Activated naive CD4-positive, alpha-beta T cell treated with anti-CD3 and anti-CD28 coated beads, Interleukin-2, amount 10 ng/mL, durations not matched to agents 7 days and 5 days (primary cell): ENCODE measurements around the gene GALNT2.

ENCODE experiments used
- CTCF ChIA-PET: fragments of 350-600 bp; sonication (Branson Sonifier 250); formaldehyde crosslinking; loops from one replicate; lab custom pipeline; 2021; ENCODE audit warnings: antibody characterized with exemption; lab: Charles Lee
- DNase-seq: peaks from one replicate; pipeline ENCODE4 v3.0.0-alpha.2; 2020
- H3K27ac Mint-ChIP-seq: one replicate; pipeline ENCODE4 v1.8.0; 2021; ENCODE audit warnings: mild to moderate bottlenecking, moderate library complexity, mixed read lengths
- H3K27me3 Mint-ChIP-seq: one replicate; pipeline ENCODE4 v1.8.0; 2021; ENCODE audit warnings: mild to moderate bottlenecking, mixed read lengths
- H3K36me3 Mint-ChIP-seq: one replicate; pipeline ENCODE4 v1.8.0; 2021; ENCODE audit warnings: mixed read lengths
- H3K4me1 Mint-ChIP-seq: one replicate; pipeline ENCODE4 v1.8.0; 2021; ENCODE audit warnings: mixed read lengths
- H3K4me3 Mint-ChIP-seq: one replicate; pipeline ENCODE4 v1.8.0; 2021; ENCODE audit warnings: mild to moderate bottlenecking, moderate library complexity, mixed read lengths
- H3K9me3 Mint-ChIP-seq: one replicate; pipeline ENCODE4 v1.8.0; 2021; ENCODE audit warnings: mixed read lengths

GALNT2 gene

GRCh38 chr1:230314142-230314470 lies 247.1 kb downstream of the GALNT2 start:
- CTCF ChIA-PET: interaction anchor here (0.7 to 2.2 kb wide), 3 partner anchors 8 to 653 kb away, joined by 3 to 8 read pairs (median 4); no protein-coding TSS in a partner anchor
- Mint-ChIP-seq H3K36me3 (no peaks in the 10 kb centered on the region), H3K27ac (no peak overlapping the region), H3K4me3 (no peak overlapping the region), H3K27me3 (peaks cover 26% of the 10 kb centered on the region), H3K9me3 (no peaks in the 10 kb centered on the region), H3K4me1 (peaks cover 2% of the 10 kb centered on the region)
- DNase-seq: no peak

- H3K36me3 Mint-ChIP-seq: no peaks in the 10 kb centered on the region
- CTCF ChIA-PET: interaction anchor here (1.4 to 2.2 kb wide), 2 partner anchors 9 to 654 kb away, joined by 3 to 8 read pairs; no protein-coding TSS in a partner anchor
- H3K27me3 Mint-ChIP-seq: peaks cover 21% of the 10 kb centered on the region
- peaks cover 2% of the 10 kb centered on the region for H3K4me1 Mint-ChIP-seq
- H3K4me3 Mint-ChIP-seq: no peak overlapping the region
- DNase-seq: no peak
- no peaks in the 10 kb centered on the region for H3K9me3 Mint-ChIP-seq
- no peak overlapping the region for H3K27ac Mint-ChIP-seq
Observed at GRCh38 chr1:230315099-230315498, 248.1 kb downstream of the GALNT2 start.

- Mint-ChIP-seq H3K9me3 (no peaks in the 10 kb centered on the region), H3K27me3 (peaks cover 16% of the 10 kb centered on the region), H3K36me3 (no peaks in the 10 kb centered on the region), H3K4me1 (no peaks in the 10 kb centered on the region), H3K27ac (no peak overlapping the region), H3K4me3 (no peak overlapping the region)
- no peak for DNase-seq
- CTCF ChIA-PET: no interaction called here
Observed at GRCh38 chr1:230316864-230317745, 250.1 kb downstream of the GALNT2 start.

- DNase-seq: no peak
- Mint-ChIP-seq H3K27ac (no peak overlapping the region), H3K36me3 (no peaks in the 10 kb centered on the region), H3K4me1 (no peaks in the 10 kb centered on the region), H3K4me3 (no peak overlapping the region), H3K27me3 (peaks cover 16% of the 10 kb centered on the region), H3K9me3 (no peaks in the 10 kb centered on the region)
- CTCF ChIA-PET: no interaction called here
Observed at GRCh38 chr1:230317823-230318819, 251.1 kb downstream of the GALNT2 start.

GRCh38 chr1:230319014-230319747 lies 252.1 kb downstream of the GALNT2 start:
- H3K9me3 Mint-ChIP-seq: no peaks in the 10 kb centered on the region
- no peak overlapping the region for H3K27ac Mint-ChIP-seq
- H3K36me3 Mint-ChIP-seq: no peaks in the 10 kb centered on the region
- no peak for DNase-seq
- H3K4me3 Mint-ChIP-seq: no peak overlapping the region
- peaks cover 10% of the 10 kb centered on the region for H3K27me3 Mint-ChIP-seq
- CTCF ChIA-PET: no interaction called here
- no peaks in the 10 kb centered on the region for H3K4me1 Mint-ChIP-seq

GRCh38 chr1:230320804-230321203 lies 253.8 kb downstream of the GALNT2 start:
- H3K27me3 Mint-ChIP-seq: peaks cover 4% of the 10 kb centered on the region
- CTCF ChIA-PET: no interaction called here
- no peaks in the 10 kb centered on the region for H3K9me3 Mint-ChIP-seq
- no peak overlapping the region for H3K27ac Mint-ChIP-seq
- H3K36me3 Mint-ChIP-seq: no peaks in the 10 kb centered on the region
- H3K4me1 Mint-ChIP-seq: no peaks in the 10 kb centered on the region
- no peak for DNase-seq
- H3K4me3 Mint-ChIP-seq: no peak overlapping the region

GRCh38 chr1:230321341-230321740 lies 254.3 kb downstream of the GALNT2 start:
- Mint-ChIP-seq H3K27ac (no peak overlapping the region), H3K9me3 (no peaks in the 10 kb centered on the region), H3K27me3 (peaks cover 4% of the 10 kb centered on the region), H3K36me3 (no peaks in the 10 kb centered on the region), H3K4me1 (no peaks in the 10 kb centered on the region), H3K4me3 (no peak overlapping the region)
- DNase-seq: no peak
- CTCF ChIA-PET: no interaction called here

GRCh38 chr1:230321741-230322420 lies 254.8 kb downstream of the GALNT2 start:
- peaks cover 4% of the 10 kb centered on the region for H3K27me3 Mint-ChIP-seq
- CTCF ChIA-PET: no interaction called here
- no peaks in the 10 kb centered on the region for H3K9me3 Mint-ChIP-seq
- no peak for DNase-seq
- no peaks in the 10 kb centered on the region for H3K4me1 Mint-ChIP-seq
- H3K36me3 Mint-ChIP-seq: no peaks in the 10 kb centered on the region
- H3K4me3 Mint-ChIP-seq: no peak overlapping the region
- no peak overlapping the region for H3K27ac Mint-ChIP-seq

- Mint-ChIP-seq H3K27ac (no peak overlapping the region), H3K4me1 (no peaks in the 10 kb centered on the region), H3K9me3 (no peaks in the 10 kb centered on the region), H3K27me3 (peaks cover 4% of the 10 kb centered on the region), H3K36me3 (no peaks in the 10 kb centered on the region), H3K4me3 (no peak overlapping the region)
- CTCF ChIA-PET: no interaction called here
- DNase-seq: no peak
Observed at GRCh38 chr1:230322421-230322756, 255.4 kb downstream of the GALNT2 start.

GRCh38 chr1:230322967-230323547 lies 256.0 kb downstream of the GALNT2 start:
- Mint-ChIP-seq H3K9me3 (no peaks in the 10 kb centered on the region), H3K27me3 (peaks cover 4% of the 10 kb centered on the region), H3K4me1 (no peaks in the 10 kb centered on the region), H3K36me3 (no peaks in the 10 kb centered on the region), H3K27ac (no peak overlapping the region), H3K4me3 (no peak overlapping the region)
- CTCF ChIA-PET: no interaction called here
- no peak for DNase-seq

GRCh38 chr1:230323686-230324085 lies 256.6 kb downstream of the GALNT2 start:
- H3K36me3 Mint-ChIP-seq: no peaks in the 10 kb centered on the region
- DNase-seq: no peak
- no peaks in the 10 kb centered on the region for H3K4me1 Mint-ChIP-seq
- no peaks in the 10 kb centered on the region for H3K9me3 Mint-ChIP-seq
- CTCF ChIA-PET: no interaction called here
- H3K4me3 Mint-ChIP-seq: no peak overlapping the region
- H3K27ac Mint-ChIP-seq: no peak overlapping the region
- H3K27me3 Mint-ChIP-seq: peaks cover 4% of the 10 kb centered on the region

- Mint-ChIP-seq H3K9me3 (no peaks in the 10 kb centered on the region), H3K4me3 (no peak overlapping the region), H3K4me1 (no peaks in the 10 kb centered on the region), H3K27ac (no peak overlapping the region), H3K36me3 (no peaks in the 10 kb centered on the region), H3K27me3 (peaks cover 8% of the 10 kb centered on the region)
- no peak for DNase-seq
- CTCF ChIA-PET: no interaction called here
Observed at GRCh38 chr1:230326971-230327891, 260.2 kb downstream of the GALNT2 start.
